NCI-H1436 (cell line): ENCODE results near the gene MTG1.
"Not testable (repeated sequence)": the region's sequence is repeated elsewhere in the genome, so short reads cannot be mapped to it uniquely, and the experiment has no call there.

Experiments used
- DNase-seq: peaks from one replicate; lab custom pipeline; 2025; lab: John Stamatoyannopoulos, UW

MTG1 gene

DNA sequence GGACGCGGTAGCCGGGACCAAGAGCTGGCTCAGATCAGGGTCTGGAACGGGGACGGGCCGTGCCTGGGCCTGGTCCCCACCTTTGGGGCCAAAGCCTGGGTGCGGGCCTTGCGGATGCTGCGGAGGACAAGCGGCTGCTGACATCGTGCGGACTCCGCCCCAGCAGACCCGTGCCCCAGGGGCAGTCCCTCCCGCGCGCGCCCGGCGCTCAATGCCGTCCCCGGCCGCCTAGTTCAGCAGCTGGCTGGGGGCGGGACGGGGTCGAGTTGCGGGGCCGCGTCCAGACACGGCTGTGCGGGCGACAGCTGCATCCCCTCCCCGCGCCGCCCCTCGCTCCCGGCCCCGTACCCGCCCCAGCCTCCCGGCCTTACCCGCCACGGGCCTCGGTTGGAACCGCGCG is 30.1 kb downstream of the MTG1 start:
- DNase-seq: not testable (repeated sequence)

- not testable (repeated sequence) for DNase-seq
Measured at GRCh38 chr10:133424601-133425000, 30.6 kb downstream of the MTG1 start, which contains the start of gene SPRN. Gene SPRN, minus strand, starts transcription at chr10:133424625. Its CDS starts 944 bp downstream, at chr10:133423681.

- not testable (repeated sequence) for DNase-seq
Measured at GRCh38 chr10:133429571-133429970, 35.6 kb downstream of the MTG1 start.

DNA sequence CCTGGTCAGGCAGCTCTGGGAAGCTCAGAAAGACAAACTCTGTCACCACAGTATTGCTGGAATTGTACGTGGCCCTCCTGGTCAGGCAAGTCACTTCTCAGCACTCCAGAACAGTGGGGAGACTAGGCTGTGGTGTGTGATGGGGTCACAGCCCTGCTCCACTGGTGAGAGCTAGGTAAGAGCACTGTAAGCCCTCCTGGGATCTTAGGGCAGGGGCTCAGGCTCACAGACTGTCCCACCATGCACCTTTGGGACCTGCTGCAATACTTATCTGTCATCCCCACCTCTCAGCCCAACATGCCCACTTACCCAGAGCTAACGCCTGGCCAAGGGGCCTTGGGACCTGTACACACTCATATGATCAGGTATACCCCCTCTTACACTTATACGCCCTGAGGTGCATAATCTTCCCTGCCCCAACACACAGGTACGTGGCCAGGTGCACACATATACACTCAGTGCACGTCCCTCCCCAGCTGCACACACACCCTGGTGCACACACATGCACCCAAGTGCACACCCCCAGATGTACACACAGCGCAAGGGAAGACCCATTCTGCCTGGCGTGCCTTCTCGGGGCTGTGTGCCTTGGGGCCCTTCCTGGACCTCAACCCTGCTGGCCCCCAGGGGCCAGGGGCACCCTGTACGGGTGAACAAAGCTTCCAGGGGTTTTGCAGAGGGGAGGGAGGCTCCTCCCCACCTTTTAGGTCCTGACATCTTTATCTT is 38.1 kb downstream of the MTG1 start:
- DNase-seq: not testable (repeated sequence)

GRCh38 chr10:133432789-133433188 is 38.8 kb downstream of the MTG1 start:
- not testable (repeated sequence) for DNase-seq

- DNase-seq: peak; percentile 27
Measured at GRCh38 chr10:133438711-133439273, 44.8 kb downstream of the MTG1 start.

- no peak for DNase-seq
Measured at GRCh38 chr10:133439517-133440461, 45.8 kb downstream of the MTG1 start.

GRCh38 chr10:133440633-133441285 is 46.8 kb downstream of the MTG1 start:
- no peak for DNase-seq

DNA sequence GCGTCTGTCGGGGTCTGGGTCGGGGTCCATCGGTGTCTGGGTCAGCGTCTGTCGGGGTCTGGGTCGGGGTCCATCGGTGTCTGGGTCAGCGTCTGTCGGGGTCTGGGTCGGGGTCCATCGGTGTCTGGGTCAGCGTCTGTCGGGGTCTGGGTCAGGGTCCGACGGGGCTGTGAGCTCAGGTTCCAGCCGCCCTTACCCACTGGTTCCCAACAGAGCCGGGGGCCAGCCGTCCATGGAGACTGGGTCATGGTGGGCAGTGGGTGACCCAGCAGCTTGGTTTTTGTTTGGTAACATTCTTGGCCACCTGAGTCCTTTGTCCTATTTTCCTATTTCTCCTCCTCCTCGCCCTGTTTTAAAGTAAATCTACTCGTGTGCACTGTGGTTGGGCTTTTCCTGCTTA is 47.4 kb downstream of the MTG1 start:
- DNase-seq: not testable (repeated sequence)

- DNase-seq: no peak
Measured at GRCh38 chr10:133441780-133442179, 47.8 kb downstream of the MTG1 start.

GRCh38 chr10:133442191-133442966 is 48.4 kb downstream of the MTG1 start:
- no peak for DNase-seq

DNA sequence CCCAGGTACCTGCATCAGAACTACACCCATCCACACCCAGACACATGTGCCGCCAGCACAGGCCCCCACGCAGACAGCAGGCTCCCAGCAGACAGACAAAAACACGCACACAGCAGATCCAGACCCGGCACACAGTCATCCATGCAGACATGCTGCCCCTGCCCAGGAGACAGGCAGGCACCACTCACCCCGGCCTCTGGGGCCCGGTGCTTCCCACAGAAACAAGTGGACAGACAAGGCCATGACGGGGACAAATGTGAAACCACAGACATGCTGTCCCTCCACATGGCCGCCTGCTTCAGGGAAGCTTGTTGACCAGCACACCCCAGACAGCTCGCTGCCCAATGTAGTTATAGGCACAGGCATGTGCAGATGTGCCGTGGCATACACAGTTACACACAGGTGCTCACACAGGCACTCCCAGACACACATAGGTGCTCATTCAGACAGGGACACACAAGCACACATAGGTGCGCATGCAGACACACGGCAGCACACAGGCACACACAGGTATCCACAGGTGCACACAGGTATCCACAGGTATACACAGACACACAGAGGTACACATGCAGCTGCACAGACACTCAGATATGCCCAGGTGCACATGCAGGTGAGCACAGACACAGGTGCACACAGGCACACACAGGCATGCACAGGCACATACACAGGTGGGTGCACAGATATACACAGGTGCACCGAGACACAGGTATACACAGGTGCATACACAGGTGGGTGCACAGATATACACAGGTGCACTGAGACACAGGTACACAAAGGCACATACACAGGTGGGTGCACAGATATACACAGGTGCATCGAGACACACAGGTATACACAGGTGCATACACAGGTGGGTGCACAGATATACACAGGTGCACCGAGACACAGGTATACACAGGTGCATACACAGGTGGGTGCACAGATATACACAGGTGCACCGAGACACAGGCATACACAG is 49.3 kb downstream of the MTG1 start:
- no peak for DNase-seq

GRCh38 chr10:133444342-133445267 is 50.6 kb downstream of the MTG1 start:
- DNase-seq: no peak

- no peak for DNase-seq
Measured at GRCh38 chr10:133445268-133445732, 51.3 kb downstream of the MTG1 start.

DNA sequence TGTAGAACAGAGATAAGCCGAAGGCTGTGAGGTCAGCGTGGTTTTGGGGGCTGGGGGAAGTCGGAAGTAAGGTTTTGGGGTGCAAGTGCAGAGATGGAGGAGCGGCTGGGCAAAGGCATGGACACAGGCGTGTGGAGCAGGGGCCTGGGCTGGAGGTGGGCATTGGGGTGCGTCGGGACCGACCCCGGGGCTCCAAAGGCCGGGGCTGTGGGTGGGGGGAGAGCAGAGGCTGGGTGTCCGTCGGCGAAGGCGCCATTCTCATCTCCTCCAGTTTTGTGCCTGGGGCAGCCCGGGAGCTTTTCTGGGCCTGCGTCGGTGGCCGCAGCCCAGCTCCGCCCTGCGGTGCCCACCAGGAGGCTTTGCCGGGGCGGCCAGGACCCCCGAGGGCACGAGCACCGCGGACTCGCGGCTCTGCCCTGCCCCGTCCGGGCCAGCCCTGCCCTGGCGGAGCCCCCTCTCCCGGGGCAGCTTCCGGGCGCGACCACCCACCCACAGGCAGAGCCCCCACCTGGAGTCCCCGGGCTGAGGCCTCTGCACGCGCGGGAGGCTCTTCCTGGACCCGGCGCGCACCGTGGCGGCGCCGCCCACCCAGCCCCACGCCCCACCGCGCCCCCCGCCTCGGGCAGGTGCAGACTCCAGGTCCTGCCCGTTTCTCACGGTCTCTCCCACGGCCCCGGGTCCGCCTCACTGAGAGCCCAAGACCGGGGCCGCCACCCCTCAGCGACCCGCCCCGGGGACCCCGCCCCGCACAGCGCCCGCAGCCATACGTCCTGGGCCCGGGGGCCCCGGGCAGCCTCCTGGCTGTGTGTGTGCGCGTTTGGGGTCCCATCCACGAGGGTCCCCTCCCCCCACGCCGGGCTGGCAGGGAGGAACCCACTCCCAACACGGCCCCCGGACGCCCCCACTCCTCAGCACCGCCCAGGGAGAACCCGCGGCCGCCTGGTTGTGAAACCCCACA is 52.1 kb downstream of the MTG1 start:
- DNase-seq: no peak

DNA sequence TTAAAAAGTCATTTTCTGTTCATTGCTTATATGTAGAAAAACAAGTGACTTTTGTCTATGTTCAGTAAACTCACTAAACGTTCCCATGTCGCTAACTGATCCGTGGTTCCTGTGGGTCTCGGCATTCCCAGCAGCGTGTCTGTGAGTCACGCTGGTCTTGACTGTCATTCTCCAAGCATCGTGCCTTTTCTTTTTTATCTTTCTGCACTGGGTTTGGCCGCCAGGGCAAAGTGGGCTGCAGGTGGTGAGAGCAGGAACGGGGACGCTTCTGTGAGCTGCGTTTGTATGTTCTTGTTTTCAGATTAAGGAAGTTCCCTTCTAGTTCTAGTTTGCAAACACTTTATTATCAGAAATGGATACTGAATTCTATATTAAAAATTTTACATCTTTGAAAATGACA is 53.0 kb downstream of the MTG1 start:
- DNase-seq: no peak

GRCh38 chr10:133448120-133448519 is 54.2 kb downstream of the MTG1 start:
- DNase-seq: no peak

DNA sequence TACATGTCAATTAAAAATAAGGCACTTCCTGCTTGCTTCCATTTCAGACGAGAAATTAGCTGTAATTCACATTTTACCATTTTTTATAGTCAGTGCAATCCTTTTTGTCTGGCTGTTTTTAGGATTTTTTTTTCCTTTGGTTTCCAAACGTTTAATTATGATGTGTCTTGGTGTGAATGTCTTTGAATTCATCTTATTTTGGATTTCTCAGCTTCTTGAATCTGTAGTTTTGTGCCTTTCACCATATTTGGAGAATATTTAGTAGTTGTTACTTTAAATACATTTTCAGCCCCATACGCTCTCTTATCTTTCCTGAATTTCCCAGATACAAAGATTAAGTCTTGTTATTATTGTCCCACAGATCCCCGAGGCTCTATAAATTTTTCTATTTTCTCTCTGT is 57.4 kb downstream of the MTG1 start:
- no peak for DNase-seq
